Measurements from ENCODE around the gene DNAH5.
"Not testable (repeated sequence)": the region's sequence is repeated elsewhere in the genome, so short reads cannot be mapped to it uniquely, and the experiment has no call there.

The DNAH5 gene

GRCh38 chr5:13944560-13945199 lies at the start of gene DNAH5:
DNAH5 (minus strand) TSS chr5:13944688; CDS start chr5:13944438, 250 bp downstream.
- DNase-seq, result no peak

- DNase-seq, result no peak
Observed at GRCh38 chr5:13993926-13994325, 49.4 kb upstream of the DNAH5 start.

- no peak for DNase-seq
Observed at GRCh38 chr5:13992795-13993194, 48.3 kb upstream of the DNAH5 start.

GRCh38 chr5:13991365-13991764 lies 46.9 kb upstream of the DNAH5 start:
- no peak for DNase-seq

GRCh38 chr5:13990896-13991295 lies 46.4 kb upstream of the DNAH5 start:
- DNase-seq, result no peak

GRCh38 chr5:13989832-13990231 lies 45.3 kb upstream of the DNAH5 start:
- DNase-seq, result no peak

- DNase-seq, result no peak
Observed at GRCh38 chr5:13987843-13988464, 43.5 kb upstream of the DNAH5 start.

- DNase-seq, result no peak
Observed at GRCh38 chr5:13985731-13986418, 41.4 kb upstream of the DNAH5 start.

- DNase-seq, result not testable (repeated sequence)
Observed at GRCh38 chr5:13984888-13985287, 40.4 kb upstream of the DNAH5 start.

- DNase-seq, result no peak
Observed at GRCh38 chr5:13976867-13977830, 32.7 kb upstream of the DNAH5 start.

- no peak for DNase-seq
Observed at GRCh38 chr5:13976223-13976622, 31.7 kb upstream of the DNAH5 start.

- DNase-seq, result no peak
Observed at GRCh38 chr5:13975246-13975645, 30.8 kb upstream of the DNAH5 start.

- DNase-seq, result no peak
Observed at GRCh38 chr5:13973724-13974123, 29.2 kb upstream of the DNAH5 start.

- DNase-seq, result no peak
Observed at GRCh38 chr5:13972029-13972428, 27.5 kb upstream of the DNAH5 start.

GRCh38 chr5:13957032-13957645 lies 12.7 kb upstream of the DNAH5 start:
- DNase-seq, result no peak

- DNase-seq, result no peak
Observed at GRCh38 chr5:13956471-13956870, 12.0 kb upstream of the DNAH5 start.

- DNase-seq, result no peak
Observed at GRCh38 chr5:13955896-13956295, 11.4 kb upstream of the DNAH5 start.

GRCh38 chr5:13946111-13946510 lies 1.6 kb upstream of the DNAH5 start:
- no peak for DNase-seq

- DNase-seq, result no peak
Observed at GRCh38 chr5:13945271-13945670, 783 bp upstream of the DNAH5 start.

- no peak for DNase-seq
Observed at GRCh38 chr5:13943676-13944075, 812 bp downstream of the DNAH5 start.

GRCh38 chr5:13941468-13941867 lies 3.0 kb downstream of the DNAH5 start:
- no peak for DNase-seq

GRCh38 chr5:13939638-13940037 lies 4.8 kb downstream of the DNAH5 start:
- no peak for DNase-seq

GRCh38 chr5:13934921-13935320 lies 9.6 kb downstream of the DNAH5 start:
- no peak for DNase-seq

Data from activated CD4-positive, CD25-positive, alpha-beta regulatory T cell treated with anti-CD3 and anti-CD28 coated beads, Interleukin-2, amount 50 U/mL, for 72 hours (primary cell).